Measurements from ENCODE around the gene BANF1.
"Not testable (repeated sequence)": the region's sequence is repeated elsewhere in the genome, so short reads cannot be mapped to it uniquely, and the experiment has no call there.

The BANF1 gene

GRCh38 chr11:66008095-66008467, 5.8 kb downstream of the BANF1 start:
- DNase-seq (ENCODE audit: low spot score) = no peak
- in situ Hi-C loops (cut with MboI; ENCODE audit: low pct_unique_long_range_greater_than_20kb, low sequenced_read_pairs, unreplicated experiment) = no loop called here
- TF ChIP-seq CTCF (IDR thresholded peaks at IDR 0.05; ENCODE audit: extremely low read depth, insufficient read depth, missing control alignments) = no peak

- in situ Hi-C loops (cut with MboI; ENCODE audit: low pct_unique_long_range_greater_than_20kb, low sequenced_read_pairs, unreplicated experiment) = no loop called here
Observed at GRCh38 chr11:66008468-66009101, 6.3 kb downstream of the BANF1 start.

GRCh38 chr11:66010036-66010435, 7.7 kb downstream of the BANF1 start:
- in situ Hi-C loops (cut with MboI; ENCODE audit: low pct_unique_long_range_greater_than_20kb, low sequenced_read_pairs, unreplicated experiment) = not testable (repeated sequence)

More at GRCh38 chr11:66008468-66009101, 6.3 kb downstream of the BANF1 start:
- no peak for TF ChIP-seq CTCF (IDR thresholded peaks at IDR 0.05; ENCODE audit: extremely low read depth, insufficient read depth, missing control alignments)
- no peak for DNase-seq (ENCODE audit: low spot score)

GRCh38 chr11:66011239-66011784, 9.0 kb downstream of the BANF1 start:
- in situ Hi-C loops (cut with MboI; ENCODE audit: low pct_unique_long_range_greater_than_20kb, low sequenced_read_pairs, unreplicated experiment) = no loop called here
- DNase-seq (ENCODE audit: low spot score) = no peak
- no peak for TF ChIP-seq CTCF (IDR thresholded peaks at IDR 0.05; ENCODE audit: extremely low read depth, insufficient read depth, missing control alignments)

More at GRCh38 chr11:66010036-66010435, 7.7 kb downstream of the BANF1 start:
- not testable (repeated sequence) for DNase-seq (ENCODE audit: low spot score)

- TF ChIP-seq CTCF (IDR thresholded peaks at IDR 0.05; ENCODE audit: extremely low read depth, insufficient read depth, missing control alignments) = no peak
- DNase-seq (ENCODE audit: low spot score) = no peak
- in situ Hi-C loops (cut with MboI; ENCODE audit: low pct_unique_long_range_greater_than_20kb, low sequenced_read_pairs, unreplicated experiment) = no loop called here
Observed at GRCh38 chr11:66011785-66012303, 9.5 kb downstream of the BANF1 start, which contains the start of gene CST6. CST6 (plus strand) TSS chr11:66012008; CDS start chr11:66012045, 37 bp downstream.

GRCh38 chr11:66012371-66012945, 10.2 kb downstream of the BANF1 start:
- in situ Hi-C loops (cut with MboI; ENCODE audit: low pct_unique_long_range_greater_than_20kb, low sequenced_read_pairs, unreplicated experiment) = no loop called here
- TF ChIP-seq CTCF (IDR thresholded peaks at IDR 0.05; ENCODE audit: extremely low read depth, insufficient read depth, missing control alignments) = no peak
- no peak for DNase-seq (ENCODE audit: low spot score)

Measured in GM13977 (cell line).